Astrocyte (in vitro differentiated cells and primary cell): Measurements from ENCODE around the gene WFS1.

Experiments
- CTCF ChIP-seq: IDR thresholded peaks from 2 replicates; pipeline ENCODE4 v1.5.1; 2011; ENCODE audit warnings: low read depth, mild to moderate bottlenecking, inconsistent platforms, low read length, moderate library complexity; ENCODE audit not compliant: insufficient read depth
- EZH2 ChIP-seq: IDR thresholded peaks from 2 replicates; pipeline ENCODE4 v1.6.1; 2012; ENCODE audit warnings: mild to moderate bottlenecking, low read length, inconsistent platforms; ENCODE audit not compliant: insufficient read depth

GRCh38 chr4:6268650-6269615 is 717 bp upstream of the WFS1 start:
- TF ChIP-seq CTCF (no peak), EZH2 (peak; percentile 6)
